Colon (tissue), 2 donors: ENCODE data around the gene ARL17B.
"Not testable (repeated sequence)": the region's sequence is repeated elsewhere in the genome, so short reads cannot be mapped to it uniquely, and the experiment has no call there.

ENCODE experiments used
- FAIRE-seq: peaks from 2 replicates; lab custom pipeline; 2012; peaks lifted over from hg19 to GRCh38; lab: Jason Lieb, UNC
- donor health status: control.
- donor health status: control.

The ARL17B gene

GRCh38 chr17:46244949-46245768 lies 116.4 kb downstream of the ARL17B start:
- not testable (repeated sequence) for FAIRE-seq

- FAIRE-seq, result not testable (repeated sequence)
Observed at GRCh38 chr17:46244339-46244913, 117.1 kb downstream of the ARL17B start.

- not testable (repeated sequence) for FAIRE-seq
Observed at GRCh38 chr17:46243928-46244327, 117.6 kb downstream of the ARL17B start.

GRCh38 chr17:46243505-46243904 lies 118.1 kb downstream of the ARL17B start:
- not testable (repeated sequence) for FAIRE-seq

- not testable (repeated sequence) for FAIRE-seq
Observed at GRCh38 chr17:46231359-46231758, 130.2 kb downstream of the ARL17B start.

- FAIRE-seq, result not testable (repeated sequence)
Observed at GRCh38 chr17:46225274-46225794, 136.2 kb downstream of the ARL17B start.

- not testable (repeated sequence) for FAIRE-seq
Observed at GRCh38 chr17:46224864-46225263, 136.7 kb downstream of the ARL17B start.
